AG20443 (cell line): ENCODE measurements around the gene IRF2.

ENCODE experiments used
- DNase-seq: peaks from one replicate; pipeline ENCODE4 v3.0.0; 2012; ENCODE audit warnings: low spot score, mixed read lengths

IRF2 gene

DNA sequence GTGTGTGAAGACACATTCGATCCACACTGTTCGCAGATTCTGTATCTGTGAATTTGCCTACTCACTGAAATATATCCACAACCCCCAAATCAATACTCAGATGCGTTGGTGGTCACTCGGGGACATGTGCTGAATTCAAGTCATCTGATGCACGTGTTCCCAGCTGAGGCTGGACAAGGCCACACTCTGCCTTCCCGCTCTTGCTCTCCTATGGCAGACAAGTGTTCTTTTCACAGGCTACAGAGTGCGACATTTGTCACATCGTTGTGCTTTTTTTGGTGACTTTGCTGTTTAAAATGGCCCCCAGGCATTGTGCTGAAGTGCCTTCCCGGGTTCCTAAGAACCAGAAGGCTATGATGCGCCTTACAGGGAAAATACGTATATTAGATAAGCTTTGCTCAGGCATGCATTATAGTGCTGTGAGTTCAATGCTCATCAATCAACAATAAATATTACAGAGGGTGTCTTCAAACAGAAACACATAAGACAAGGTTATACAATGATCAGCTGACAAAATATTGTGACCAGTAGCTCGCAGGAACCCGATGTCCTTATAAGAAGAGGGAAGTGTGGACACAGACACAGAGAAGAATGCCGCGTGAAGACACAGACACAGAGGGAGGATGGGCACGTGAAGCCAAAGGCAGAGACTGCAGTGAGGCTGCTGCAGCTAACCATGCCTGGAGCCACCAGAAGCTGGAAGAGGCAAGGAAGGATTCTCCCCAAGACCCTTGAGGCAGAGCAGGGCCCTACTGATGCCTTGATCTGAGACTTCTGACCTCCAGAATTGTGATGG is 42.0 kb downstream of the IRF2 start:
- DNase-seq, result no peak

DNA sequence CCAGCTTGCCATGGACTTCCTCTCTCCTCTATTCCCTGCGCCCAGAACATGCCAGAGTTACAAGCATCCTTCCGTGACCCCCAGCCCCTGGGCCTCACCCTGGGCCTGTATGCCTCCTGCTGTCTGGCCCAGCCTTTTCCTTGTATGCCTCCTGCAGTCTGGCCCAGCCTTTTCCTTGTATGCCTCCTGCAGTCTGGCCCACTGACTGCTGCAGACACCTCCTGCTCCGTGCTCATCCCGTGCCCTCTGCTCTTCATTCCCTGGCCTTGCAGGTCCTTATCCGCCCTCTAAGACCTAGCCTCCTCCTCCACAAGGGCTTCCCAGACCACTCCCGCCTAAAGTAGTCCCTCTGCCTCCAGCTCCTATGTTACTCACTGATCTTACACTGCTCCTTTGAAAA is 44.2 kb downstream of the IRF2 start:
- DNase-seq, result no peak

DNA sequence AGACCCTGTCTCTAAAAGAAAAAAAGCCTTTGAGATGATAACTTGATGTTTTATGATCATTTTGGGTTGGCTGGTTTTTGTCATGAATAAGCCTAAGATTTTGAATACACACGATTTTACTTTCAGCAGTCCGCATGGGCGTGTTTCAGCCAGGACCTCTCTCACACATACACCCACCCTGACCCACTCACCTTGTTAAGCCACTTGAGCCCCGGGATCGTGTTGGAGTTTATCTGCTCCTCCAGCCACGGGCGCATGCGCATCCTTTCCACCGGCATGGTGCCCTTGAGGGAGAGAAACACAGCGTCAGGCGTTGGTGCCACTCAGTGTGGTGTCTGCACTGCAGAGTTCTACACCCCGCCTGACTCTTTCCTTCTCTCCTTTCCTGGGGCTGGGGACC is 45.6 kb downstream of the IRF2 start:
- DNase-seq, result no peak

DNA sequence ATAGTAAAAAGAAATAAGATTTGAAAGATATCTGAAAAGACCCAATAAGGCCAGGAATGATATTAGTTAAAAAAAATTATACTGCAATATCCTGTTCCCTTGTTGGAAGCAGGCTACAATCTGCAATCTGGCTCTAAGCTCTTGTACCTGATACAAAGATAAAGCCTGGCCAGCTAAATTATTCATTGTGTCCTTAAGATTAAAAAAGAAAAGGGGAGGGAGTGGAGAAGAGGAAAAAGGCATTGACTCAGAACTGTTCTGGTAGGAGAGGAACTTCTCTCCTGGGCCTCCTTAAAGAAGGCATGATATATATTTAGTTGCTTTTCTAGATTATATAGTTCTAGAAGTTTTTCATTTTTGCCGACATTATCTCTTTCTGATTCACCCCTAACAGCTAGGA is 46.7 kb downstream of the IRF2 start:
- DNase-seq, result no peak

DNA sequence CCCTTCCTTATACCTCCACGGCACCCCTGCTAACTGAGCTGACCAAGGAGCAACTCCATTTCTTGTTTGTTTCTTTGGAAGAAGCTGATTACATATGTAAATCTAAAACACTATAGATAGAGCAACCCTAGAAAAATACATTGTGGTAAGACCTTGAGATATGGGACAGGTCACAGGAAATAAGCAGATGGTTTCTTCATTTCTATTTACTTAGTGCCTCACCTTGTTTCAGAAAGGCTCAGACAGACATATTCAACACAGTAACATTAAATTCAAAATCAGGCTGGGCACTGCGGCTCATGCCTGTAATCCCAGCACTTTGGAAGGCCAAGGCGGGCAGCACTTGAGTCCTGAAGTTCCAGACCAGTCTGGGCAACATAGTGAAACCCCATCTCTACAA is 47.3 kb downstream of the IRF2 start:
- DNase-seq, result no peak

DNA sequence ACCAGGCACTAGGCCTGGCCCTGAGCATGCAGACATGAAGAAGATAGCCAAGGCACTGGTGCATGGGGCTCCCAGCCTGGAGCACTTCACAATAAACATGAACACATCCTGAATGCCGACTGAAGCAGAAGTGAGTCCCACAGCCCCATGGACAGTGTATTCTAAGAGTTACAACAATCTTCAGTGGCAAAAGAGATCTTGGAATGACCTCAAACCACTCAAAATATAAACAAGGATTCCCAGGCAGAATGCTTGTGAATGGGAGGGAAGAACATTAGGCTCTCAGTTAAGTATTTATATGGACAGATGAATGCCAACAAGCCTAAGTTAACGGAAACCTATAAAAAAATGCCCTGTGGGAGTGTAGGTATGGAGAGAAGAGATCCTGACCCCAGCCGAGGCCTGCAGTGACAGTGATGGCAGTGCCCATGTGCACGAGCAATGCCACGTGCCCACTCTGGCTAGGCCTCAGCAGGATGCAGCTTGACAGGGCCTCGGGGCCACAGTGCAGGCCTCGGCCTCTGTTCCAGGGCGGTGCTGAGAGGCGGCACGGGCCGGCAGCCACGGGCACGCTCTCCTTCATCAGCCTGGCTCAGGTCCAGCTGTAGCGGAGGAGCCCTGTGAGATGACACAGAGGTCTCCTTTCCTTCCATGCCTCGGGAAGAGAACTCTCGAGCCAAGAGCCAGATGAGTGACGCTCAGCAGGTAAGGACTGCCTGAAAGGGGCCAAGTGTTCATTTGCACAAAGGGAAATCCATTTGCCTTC is 49.2 kb downstream of the IRF2 start:
- no peak for DNase-seq

DNA sequence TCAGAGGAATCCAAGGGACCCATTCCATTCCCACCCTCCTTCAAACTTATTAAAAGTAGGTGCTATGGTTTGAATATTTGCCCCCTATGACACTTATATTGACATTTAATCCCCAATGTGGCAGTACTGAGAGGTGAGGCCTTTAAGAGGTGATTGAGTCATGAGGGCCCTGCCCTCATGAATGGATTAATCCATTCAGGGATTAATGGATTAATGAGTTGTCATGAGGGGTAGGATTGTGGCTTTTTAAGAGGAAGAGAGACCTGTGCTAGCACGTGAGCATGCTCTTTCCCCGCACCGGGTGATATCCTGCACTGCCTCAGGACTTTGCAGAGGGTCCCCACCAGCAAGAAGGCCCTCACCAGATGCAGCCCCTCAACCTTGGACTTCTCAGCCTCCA is 50.1 kb downstream of the IRF2 start:
- no peak for DNase-seq

DNA sequence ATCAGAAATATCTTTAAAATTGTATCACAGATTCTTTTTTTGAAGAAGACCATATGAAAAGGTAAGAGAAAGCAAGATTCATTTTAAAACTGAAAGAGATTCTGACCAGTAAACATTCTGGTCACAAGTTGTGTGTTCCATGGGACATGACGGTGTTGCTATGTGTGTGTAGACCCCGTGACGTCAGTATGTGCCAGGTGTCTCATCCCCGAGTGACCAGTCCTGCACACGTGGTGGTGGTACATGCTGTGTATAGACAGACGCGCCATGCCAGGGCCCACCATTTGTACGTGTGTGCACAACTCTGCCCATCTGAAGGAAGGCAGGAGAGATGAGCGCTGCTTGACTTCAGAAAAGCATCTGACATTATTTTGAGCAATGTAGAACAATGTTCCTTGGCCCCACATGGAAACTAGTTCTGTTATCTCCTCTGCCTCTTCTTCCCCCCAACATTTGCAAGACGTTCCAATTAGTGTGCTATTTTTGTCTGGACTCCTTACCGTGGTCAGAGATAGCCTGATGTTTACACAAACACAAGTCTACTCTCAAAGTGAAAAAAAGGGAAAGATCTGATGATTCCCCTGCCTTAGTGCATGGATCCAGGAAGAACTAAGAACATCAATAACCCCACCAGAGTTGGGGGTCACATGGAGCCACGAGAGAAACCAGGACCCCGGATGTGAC is 51.2 kb downstream of the IRF2 start:
- DNase-seq, result no peak

DNA sequence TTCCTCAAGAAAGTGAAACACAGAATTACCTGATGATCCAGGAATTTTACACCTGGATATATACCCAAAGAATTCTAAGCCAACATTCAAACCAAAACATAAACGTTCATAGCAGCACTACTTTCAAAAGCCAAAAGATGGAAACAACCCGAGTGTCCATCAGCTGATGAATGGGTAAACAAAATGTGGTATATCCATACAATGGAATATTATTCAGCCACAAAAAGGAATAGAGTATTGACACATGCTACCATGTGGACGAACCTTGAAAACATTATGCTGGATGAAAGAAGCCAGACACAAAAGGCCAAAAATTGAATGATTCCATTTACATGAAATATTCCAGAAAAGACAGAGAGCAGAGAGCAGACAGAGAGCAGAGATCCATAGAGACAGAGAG is 52.0 kb downstream of the IRF2 start:
- DNase-seq, result no peak

DNA sequence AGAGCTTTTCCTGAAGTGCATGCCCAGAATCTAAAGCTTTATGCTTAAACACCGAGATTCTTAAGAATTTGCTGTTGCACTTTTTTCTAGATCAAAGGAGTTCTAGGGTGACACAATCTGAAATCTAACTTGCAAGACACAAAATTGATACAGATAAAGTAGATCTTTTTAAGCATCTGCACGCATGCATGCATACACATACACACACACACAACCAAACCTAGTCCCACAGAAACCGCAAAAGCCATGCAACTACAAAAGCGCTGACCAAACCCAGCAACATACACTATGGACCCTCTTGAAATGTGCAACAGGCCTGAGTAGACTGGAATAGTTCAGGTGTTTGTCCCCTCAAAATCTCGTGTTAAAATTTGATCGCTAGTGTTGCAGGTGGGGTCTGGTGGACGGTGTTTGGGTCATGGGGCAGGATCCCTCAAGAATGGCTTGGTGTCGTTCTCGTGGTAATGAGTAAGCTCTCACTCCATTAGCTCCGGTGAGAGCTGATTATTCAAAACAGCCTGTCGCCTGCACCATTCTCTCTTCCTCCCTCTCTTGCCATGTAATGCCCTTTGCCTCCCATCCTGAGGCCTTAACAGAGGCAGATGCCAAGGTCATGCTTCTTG is 52.7 kb downstream of the IRF2 start:
- DNase-seq, result no peak

DNA sequence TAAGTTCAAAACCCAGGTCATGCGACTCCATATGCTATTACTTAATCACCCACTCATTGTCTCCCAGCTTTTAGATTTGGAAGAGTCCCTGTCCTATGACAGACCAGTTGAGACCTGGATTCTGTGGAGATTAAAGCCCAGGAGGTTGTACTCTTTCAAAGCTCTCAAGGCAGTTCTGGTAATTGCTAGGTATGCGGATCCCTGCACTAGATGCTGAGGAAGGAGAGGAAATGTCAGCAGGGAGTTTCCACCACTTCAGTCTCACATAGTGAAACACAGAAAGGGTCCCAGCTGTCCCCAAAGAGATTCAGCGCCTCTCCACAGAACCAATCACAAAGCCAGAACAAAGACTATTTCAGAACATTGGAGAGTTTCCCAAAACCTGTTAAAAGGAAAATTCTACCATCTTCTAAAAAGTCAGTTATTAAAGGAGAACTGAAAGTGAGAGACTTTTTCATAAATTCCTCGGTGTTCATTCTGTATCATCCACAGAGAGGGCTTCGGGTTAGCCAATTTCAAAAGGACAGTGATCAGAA is 53.4 kb downstream of the IRF2 start:
- no peak for DNase-seq

DNA sequence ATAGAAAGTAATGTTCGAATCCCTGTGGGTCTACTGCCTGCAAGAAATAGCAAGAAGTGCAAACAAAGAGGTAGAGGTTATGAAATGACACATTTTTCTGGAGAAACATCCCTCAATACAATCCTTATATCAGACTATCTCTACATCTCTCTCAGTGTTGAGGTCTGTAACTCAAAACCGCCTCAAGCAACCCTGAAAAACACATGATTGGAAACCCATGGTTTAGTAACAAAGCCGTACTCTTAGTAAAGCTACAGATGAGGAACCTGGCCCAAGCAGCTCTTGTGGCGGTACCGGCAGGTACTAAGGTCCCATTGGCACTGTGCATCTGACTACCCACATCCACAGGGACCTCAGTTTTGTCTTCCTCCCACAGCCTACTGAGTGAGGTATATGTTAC is 53.9 kb downstream of the IRF2 start:
- no peak for DNase-seq

DNA sequence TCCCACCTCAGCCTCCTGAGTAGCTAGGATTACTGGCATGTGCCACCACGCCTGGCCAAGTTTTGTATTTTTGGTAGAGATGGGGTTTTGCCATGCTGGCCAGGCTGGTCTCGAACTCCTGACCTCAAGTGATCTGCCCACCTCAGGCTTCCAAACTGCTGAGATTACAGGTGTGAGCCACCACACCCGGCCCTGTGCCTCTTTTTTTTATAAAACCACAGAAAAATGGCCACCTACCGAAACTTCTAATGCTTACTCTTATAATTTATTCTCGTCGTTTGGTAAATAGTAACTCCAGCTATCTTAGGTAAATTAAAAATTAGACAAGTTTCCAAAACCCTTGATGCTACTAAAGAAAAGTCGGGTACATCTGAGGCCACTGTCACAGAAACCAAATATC is 54.4 kb downstream of the IRF2 start:
- DNase-seq, result no peak

DNA sequence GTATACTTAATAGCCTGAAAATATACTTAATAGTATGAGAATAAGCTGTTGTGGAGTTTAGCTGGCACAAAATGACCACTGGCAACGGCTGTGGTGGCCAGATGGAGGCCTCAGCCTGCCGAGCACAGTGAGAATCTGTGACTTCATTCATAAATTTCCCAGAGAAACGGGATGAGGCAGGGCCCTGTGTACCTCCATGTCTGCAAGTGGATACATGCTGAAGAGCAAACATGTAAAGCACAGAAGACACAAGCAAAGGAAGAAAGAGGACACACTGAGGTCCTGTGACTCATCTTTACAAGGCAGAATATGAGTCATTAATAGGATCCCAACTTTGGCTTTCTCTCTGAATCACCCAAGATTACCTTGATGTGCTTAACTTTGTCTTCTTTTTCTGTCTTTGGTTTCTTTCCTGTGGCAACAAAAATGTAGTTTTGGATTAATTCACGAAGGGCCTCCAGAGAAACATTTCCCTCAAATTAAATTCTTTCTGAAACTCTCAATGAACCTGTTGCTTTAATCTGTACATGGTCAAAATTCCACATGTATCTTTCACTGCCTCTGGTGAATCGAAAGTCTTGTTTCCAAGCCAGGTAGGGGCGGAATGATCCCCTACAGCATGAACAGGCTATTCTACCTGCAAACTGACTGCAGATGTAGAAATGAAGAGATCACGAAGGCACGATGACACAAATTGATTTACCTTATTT is 56.4 kb downstream of the IRF2 start:
- peak; percentile 83 for DNase-seq

DNA sequence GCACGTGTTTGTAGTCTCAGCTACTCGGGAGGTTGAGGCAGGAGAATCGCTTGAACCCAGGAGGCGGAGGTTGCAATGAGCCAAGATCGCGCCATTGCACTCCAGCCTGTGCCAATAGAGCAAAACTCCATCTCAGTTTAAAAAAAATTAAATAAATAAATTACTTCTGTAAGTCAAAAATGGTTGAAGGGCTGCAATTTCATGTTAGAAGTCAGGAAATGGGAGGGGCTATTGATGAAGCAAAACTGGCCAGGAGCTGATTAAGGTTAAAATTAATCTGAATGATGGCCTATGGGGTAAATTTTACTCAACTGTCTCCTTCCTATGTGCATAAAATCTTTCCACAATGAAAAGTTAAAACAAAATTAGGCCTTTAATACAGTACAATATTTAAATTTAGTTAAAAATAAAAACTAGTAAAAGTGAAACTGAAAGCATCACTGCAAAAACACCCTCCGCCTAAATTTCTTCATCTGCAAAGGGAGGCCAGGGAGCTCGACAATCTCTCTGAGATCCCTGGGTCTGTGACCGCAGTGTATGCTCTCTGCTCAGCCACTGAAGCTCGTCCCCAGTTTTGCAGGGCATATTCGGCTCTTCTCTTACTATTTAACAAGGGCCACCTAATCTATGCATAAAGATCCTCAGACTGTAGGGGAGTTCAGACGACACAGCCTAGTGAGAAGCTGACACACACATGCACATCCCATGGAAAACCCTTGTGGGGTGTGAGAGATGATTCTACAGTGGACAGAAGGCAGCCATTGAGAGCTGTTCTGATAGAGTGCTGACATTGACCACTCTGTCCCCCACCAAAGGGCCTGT is 57.2 kb downstream of the IRF2 start:
- peak; percentile 65 for DNase-seq

DNA sequence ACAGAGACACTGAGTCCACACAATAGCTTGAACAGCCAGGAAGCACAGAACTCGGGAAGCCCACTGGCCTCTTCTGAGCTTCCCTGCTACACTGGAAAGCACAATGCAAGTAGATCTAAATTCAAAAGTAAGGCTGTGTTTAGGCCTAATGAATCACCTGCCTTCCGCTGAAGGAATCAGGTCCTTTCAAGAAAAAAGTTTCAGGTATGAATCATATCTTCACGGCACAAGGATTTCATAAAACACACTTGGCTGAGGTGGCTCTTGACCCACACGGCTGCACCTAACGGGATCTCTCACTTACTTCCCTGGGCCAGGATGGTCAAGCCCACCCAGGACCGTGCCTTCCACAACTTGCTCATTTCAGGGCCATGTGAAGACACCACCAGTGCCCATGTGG is 59.3 kb downstream of the IRF2 start:
- DNase-seq, result no peak

DNA sequence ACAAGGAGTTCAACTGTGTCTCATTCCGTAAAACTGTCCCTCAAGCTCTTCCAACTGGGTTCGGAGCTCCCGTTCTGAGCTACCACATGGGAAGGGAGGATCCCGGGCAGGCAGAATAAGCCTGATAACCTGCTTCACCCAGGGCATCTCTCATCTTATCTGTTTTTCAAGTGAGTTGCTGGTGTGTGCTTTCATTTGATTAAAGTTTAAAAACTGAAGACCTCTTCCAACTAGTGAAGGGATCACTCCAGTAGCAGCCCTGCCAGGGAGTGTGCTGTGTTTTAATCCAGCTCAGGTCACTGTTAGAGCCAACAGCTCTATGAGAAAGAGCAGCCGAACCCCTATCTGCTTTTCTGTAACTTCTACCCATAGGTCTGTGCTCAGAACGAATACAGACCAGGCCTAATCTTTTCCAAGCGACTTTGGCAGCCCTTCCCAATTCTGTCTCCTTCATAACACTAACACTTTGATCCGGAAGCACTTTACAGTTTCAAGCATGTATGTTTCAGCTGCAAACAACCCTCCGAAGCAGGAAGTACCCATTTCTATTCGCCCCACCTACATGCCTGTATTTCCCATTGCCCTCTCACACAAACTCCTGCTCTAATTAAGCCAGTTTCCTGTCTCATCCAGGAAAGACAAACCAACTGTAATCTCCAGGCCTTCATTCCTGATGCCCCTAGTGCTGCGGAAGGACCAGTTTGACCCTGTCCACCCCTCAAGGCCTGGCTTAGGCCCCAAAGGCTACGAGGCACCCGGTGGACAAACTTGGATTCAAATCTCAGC is 60.9 kb downstream of the IRF2 start:
- DNase-seq, result no peak

DNA sequence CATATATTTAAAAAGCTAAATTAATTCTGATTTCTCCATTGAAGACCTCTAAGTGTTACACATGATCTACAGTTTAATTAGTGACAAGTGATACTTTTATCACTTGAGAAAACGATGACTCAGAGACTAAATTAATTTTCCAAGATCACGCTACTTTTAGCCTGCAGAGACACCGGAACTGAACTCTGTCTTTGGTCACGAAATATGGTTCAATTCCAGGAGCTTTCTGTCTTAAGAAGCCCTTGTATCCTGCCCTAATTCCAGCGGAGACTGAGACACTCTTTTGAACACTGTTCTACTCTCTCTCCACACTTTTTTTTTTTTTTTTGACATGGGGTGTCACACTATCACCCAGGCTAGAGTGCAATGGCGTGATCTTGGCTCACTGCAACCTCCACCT is 63.6 kb downstream of the IRF2 start:
- no peak for DNase-seq

DNA sequence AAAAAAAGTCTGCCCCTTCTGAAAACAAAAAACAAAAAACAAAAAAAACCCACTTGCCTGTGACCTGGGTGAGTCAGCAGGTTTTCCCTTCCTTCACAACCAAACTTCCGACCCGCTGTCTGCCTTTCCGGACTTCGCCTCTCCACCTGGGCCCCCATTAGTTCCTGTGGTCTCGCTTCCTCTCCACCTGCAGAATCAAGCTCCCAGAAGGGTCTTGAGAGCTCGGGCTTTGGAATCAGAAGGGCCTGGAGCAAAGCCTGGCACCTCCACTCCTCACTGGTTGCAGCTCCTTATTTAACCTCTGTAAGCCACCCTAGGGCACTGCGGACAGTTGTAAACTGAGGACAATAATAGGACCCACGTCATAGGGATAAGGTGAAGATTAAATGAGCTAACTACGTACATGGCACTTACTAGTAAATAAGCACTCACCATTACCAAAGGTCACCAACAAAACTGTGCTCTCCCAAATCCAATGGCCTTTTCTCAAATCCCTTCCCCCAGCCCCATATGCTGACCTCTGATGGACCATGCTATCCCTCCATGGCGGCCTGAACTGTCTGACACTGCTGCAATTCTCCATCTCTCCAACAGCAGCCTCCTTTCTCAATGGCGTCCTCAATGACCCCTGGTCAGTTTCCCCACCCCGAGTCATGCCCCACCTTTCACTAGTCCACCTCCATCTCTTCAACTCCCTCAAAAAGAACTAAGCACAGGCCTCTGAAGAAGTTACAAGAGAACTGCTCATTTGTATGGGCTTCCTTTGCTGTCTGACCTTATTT is 64.2 kb downstream of the IRF2 start:
- DNase-seq, result no peak
